K562 (cell line): Measurements from ENCODE around the gene SH3BP2. TPM values are rescaled to one million over a fixed set of nuclear protein-coding genes. Genes with fewer than 3 reads are reported as not detected.

Source experiments
- BACH1 ChIP-seq: fragments of 200-800 bp; sonication (Bioruptor generic); IDR thresholded peaks from 2 replicates; pipeline ENCODE4 v1.6.1; 2016; ENCODE audit warnings: missing genetic modification characterization, missing compliant biosample characterization
- CEBPB ChIP-seq: fragments of 450-650 bp; IDR thresholded peaks from 2 replicates; pipeline ENCODE4 v1.6.1; 2016; ENCODE audit warnings: missing genetic modification characterization, missing compliant biosample characterization
- CREBBP ChIP-seq: IDR thresholded peaks from one replicate; pipeline ENCODE4 v1.6.1; 2012; ENCODE audit warnings: low read depth, mild to moderate bottlenecking, control low read depth, inconsistent platforms, low read length
- E2F3 ChIP-seq: fragments of 250-450 bp; sonication (Bioruptor Pico); IDR thresholded peaks from 2 replicates; pipeline ENCODE4 v1.4.0; 2020; ENCODE audit warnings: mild to moderate bottlenecking
- EP300 ChIP-seq: IDR thresholded peaks from 2 replicates; pipeline ENCODE4 v1.6.1; 2012; ENCODE audit warnings: low read length, improper control_type of control experiment
- FOXA1 ChIP-seq: fragments of 450-650 bp; IDR thresholded peaks from 2 replicates; pipeline ENCODE4 v1.6.1; 2016; ENCODE audit warnings: mild to moderate bottlenecking, borderline replicate concordance
- HLTF ChIP-seq: fragments of 450-650 bp; IDR thresholded peaks from 2 replicates; pipeline ENCODE4 v1.6.1; 2016
- IRF2 ChIP-seq: sonication (generic); formaldehyde crosslinking; IDR thresholded peaks from 2 replicates; pipeline ENCODE4 v1.8.1; 2022; ENCODE audit warnings: mild to moderate bottlenecking, missing genetic modification reagents
- JUND ChIP-seq, 2 experiments: IDR thresholded peaks; 2 replicates in 1 of 2; 3 replicates in 1 of 2; pipeline ENCODE4 v1.6.1; 2011; ENCODE audit warnings: borderline replicate concordance in 2 of 2, low read depth in 2 of 2, low read length in 2 of 2, improper control_type of control experiment in 1 of 2, missing biosample characterization in 1 of 2, missing genetic modification characterization in 1 of 2, missing genetic modification reagents in 1 of 2
- KAT8 ChIP-seq: fragments of 450-650 bp; IDR thresholded peaks from 2 replicates; pipeline ENCODE4 v1.6.1; 2016; ENCODE audit warnings: low read depth, mild to moderate bottlenecking
- KLF10 ChIP-seq: fragments of 250-450 bp; sonication (Bioruptor Pico); IDR thresholded peaks from 2 replicates; pipeline ENCODE4 v1.6.1; 2021; ENCODE audit warnings: matching md5 sums
- KLF6 ChIP-seq: fragments of 250-450 bp; sonication (Bioruptor Pico); IDR thresholded peaks from 2 replicates; pipeline ENCODE4 v1.4.0; 2020; ENCODE audit warnings: mild to moderate bottlenecking, moderate library complexity, borderline replicate concordance
- MCM7 ChIP-seq, 2 experiments: fragments of 450-650 bp; IDR thresholded peaks; 2 replicates each; pipeline ENCODE4 v1.6.1; 2016 to 2018
- PTTG1 ChIP-seq: fragments of 450-650 bp; IDR thresholded peaks from 2 replicates; pipeline ENCODE4 v1.6.1; 2016; ENCODE audit warnings: low read depth, mild to moderate bottlenecking, missing genetic modification characterization, missing compliant biosample characterization
- SAFB ChIP-seq: fragments of 200-400 bp; formaldehyde crosslinking; IDR thresholded peaks from 2 replicates; pipeline ENCODE4 v1.6.1; 2017; ENCODE audit warnings: low read depth, low read length, borderline replicate concordance
- SMAD2 ChIP-seq: fragments of 150-350 bp; IDR thresholded peaks from 2 replicates; pipeline ENCODE4 v1.6.1; 2014; ENCODE audit warnings: low read depth, mild to moderate bottlenecking, low read length
- STAT5A ChIP-seq: IDR thresholded peaks from 2 replicates; pipeline ENCODE4 v1.6.1; 2012; ENCODE audit warnings: low read length, inconsistent platforms, borderline replicate concordance
- STAT6 ChIP-seq: sonication (generic); formaldehyde crosslinking; IDR thresholded peaks from 2 replicates; pipeline ENCODE4 v1.8.1; 2023; ENCODE audit warnings: mild to moderate bottlenecking, missing genetic modification reagents
- ZBTB8A ChIP-seq: fragments of 450-650 bp; IDR thresholded peaks from 2 replicates; pipeline ENCODE4 v1.6.1; 2018; ENCODE audit warnings: mild to moderate bottlenecking, moderate library complexity; ENCODE audit not compliant: partially characterized antibody
- ZC3H11A ChIP-seq: IDR thresholded peaks from 2 replicates; pipeline ENCODE4 v1.6.1; 2012; ENCODE audit warnings: low read depth, low read length, improper control_type of control experiment
- ZNF146 ChIP-seq: IDR thresholded peaks from one replicate; pipeline ENCODE4 v1.6.1; 2018; ENCODE audit warnings: missing compliant biosample characterization; ENCODE audit not compliant: unreplicated experiment
- ZNF175 ChIP-seq: fragments of 200-800 bp; sonication (Bioruptor generic); IDR thresholded peaks from 2 replicates; pipeline ENCODE4 v1.6.1; 2016; ENCODE audit warnings: low read depth, mild to moderate bottlenecking, missing genetic modification characterization, missing compliant biosample characterization
- ZNF583 ChIP-seq: fragments of 250-450 bp; sonication (Bioruptor Pico); IDR thresholded peaks from 2 replicates; pipeline ENCODE4 v1.4.0; 2020
- ZNF584 ChIP-seq: fragments of 200-800 bp; sonication (Bioruptor generic); IDR thresholded peaks from 2 replicates; pipeline ENCODE4 v1.6.1; 2016; ENCODE audit warnings: low read depth, mild to moderate bottlenecking, missing genetic modification characterization, missing compliant biosample characterization
- ZZZ3 ChIP-seq: fragments of 450-650 bp; IDR thresholded peaks from 2 replicates; pipeline ENCODE4 v1.6.1; 2016; ENCODE audit warnings: antibody characterized with exemption, mild to moderate bottlenecking, moderate library complexity
- polyA plus RNA-seq, 8 experiments: library from polyadenylated mRNA; depleted of rRNA in 4 of 8; stranded (reverse) in 5 of 8; unstranded in 3 of 8; fragments of >200 nt; fragmentation: Nextera tagmentation in 2 of 8; fragmentation: Illumina TruSeq in 1 of 8; extraction: Ambion mirVana in 2 of 8; extraction: Trizol in 1 of 8; gene quantifications; 2 replicates each; pipeline versions ENCODE4 v1.2.1 to v1.2.3, GENCODE V29; 2011 to 2014; ENCODE audit warnings: inconsistent platforms in 1 of 8, missing spikeins in 1 of 8
- total RNA-seq, 7 experiments: library from RNA; depleted of rRNA in 6 of 7; stranded (reverse); fragments of >200 nt in 6 of 7; fragmentation: Illumina TruSeq in 2 of 7; extraction: Trizol in 2 of 7; gene quantifications; 2 replicates each; pipeline versions ENCODE4 v1.2.1 to v1.2.3, GENCODE V29; 2011 to 2021; ENCODE audit warnings: low replicate concordance in 1 of 7
- TF ChIP-seq, protein P1 (sequence below): fragments of 450-650 bp; IDR thresholded peaks from 2 replicates; pipeline ENCODE4 v1.6.1; 2016; ENCODE audit warnings: borderline replicate concordance
- TF ChIP-seq, protein P2 (sequence below): sonication (generic); formaldehyde crosslinking; IDR thresholded peaks from 2 replicates; pipeline ENCODE4 v1.9.0; 2022; ENCODE audit warnings: mild to moderate bottlenecking, missing genetic modification reagents

The SH3BP2 gene
- total and polyA plus RNA-seq, 9 of the 15 experiments (the other 6 are each of a cell fraction or from before 2014, with no cell fraction given) = 0.34 to 16.0 (median 5.1) TPM

DNA sequence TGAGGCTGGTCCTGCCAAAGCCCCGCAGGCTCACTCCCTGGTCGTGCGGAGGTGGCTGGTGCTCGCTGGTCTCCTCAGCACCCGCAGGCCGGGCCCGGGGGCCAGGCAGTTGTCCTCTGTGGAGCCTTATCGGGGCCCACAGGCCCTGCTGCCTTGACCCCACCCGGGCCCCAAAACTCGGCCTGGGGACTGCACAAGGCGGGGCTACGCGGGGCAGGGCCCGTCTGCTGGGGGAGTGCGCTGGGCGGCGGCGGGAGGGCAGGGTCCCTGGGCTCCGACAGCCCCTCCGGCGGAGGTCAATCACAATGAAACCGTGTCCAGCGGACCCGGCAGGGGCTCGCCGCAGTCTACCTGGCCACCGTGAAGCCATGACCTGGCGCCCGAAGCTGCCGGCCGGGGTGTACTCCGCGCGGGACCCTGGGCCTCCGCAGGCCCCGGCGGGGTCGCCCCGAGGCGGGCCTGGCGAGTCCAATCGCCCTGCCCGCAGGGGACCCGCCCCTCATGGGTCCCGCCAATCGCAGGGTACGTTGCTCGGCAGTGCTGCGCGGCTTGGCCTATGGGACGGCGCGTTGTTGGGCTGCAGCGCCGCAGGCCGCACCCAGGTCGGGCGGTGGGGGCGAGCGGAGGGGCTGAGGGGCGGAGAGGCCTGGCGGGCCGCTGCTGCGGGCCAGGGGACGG is 50.5 kb downstream of the SH3BP2 start, which contains the start of gene ADD1 (continued):
- TF ChIP-seq JUND (IDR thresholded peaks at IDR 0.05; ENCODE audit: borderline replicate concordance, low read depth, low read length) (no peak), JUND (tag; IDR thresholded peaks at IDR 0.05; ENCODE audit: borderline replicate concordance, low read depth, low read length) (no peak), ZNF584 (CRISPR knock-in tag) (no peak), MCM7 (IDR thresholded peaks at IDR 0.05) (no peak), ZNF583 (CRISPR knock-in tag) (no peak), BACH1 (tag) (no peak), CEBPB (tag) (no peak), IRF2 (CRISPR knock-in tag) (no peak), PTTG1 (tag) (no peak), FOXA1 (no peak), ZZZ3 (no peak), CREBBP (no peak), ZBTB8A (no peak), E2F3 (CRISPR knock-in tag) (no peak; the same call in 1 of the 2 replicates), ZNF175 (CRISPR knock-in tag) (no peak), KLF6 (CRISPR knock-in tag) (peak; percentile 13; the same call in 1 of the 2 replicates), STAT5A (no peak), ZC3H11A (no peak), STAT6 (CRISPR knock-in tag) (no peak), KLF10 (no peak), ZNF146 (no peak), HLTF (no peak), SMAD2 (no peak), EP300 (peak; percentile 15; the same call in 1 of the 2 replicates), KAT8 (no peak), SAFB (no peak)
- TF ChIP-seq, protein P1, sequence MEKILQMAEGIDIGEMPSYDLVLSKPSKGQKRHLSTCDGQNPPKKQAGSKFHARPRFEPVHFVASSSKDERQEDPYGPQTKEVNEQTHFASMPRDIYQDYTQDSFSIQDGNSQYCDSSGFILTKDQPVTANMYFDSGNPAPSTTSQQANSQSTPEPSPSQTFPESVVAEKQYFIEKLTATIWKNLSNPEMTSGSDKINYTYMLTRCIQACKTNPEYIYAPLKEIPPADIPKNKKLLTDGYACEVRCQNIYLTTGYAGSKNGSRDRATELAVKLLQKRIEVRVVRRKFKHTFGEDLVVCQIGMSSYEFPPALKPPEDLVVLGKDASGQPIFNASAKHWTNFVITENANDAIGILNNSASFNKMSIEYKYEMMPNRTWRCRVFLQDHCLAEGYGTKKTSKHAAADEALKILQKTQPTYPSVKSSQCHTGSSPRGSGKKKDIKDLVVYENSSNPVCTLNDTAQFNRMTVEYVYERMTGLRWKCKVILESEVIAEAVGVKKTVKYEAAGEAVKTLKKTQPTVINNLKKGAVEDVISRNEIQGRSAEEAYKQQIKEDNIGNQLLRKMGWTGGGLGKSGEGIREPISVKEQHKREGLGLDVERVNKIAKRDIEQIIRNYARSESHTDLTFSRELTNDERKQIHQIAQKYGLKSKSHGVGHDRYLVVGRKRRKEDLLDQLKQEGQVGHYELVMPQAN = 0 out of 2 replicates have a peak, but pooled peaks have one; percentile 47
- TF ChIP-seq, protein P2, sequence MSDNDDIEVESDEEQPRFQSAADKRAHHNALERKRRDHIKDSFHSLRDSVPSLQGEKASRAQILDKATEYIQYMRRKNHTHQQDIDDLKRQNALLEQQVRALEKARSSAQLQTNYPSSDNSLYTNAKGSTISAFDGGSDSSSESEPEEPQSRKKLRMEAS (CRISPR knock-in tag) = no peak
